ENCODE results near the gene MICAL2. TPM values are rescaled to one million over a fixed set of nuclear protein-coding genes. Genes with fewer than 3 reads are reported as not detected.
A peak's percentile ranks its signal among the peaks of the same experiment; 100 is the strongest.

The MICAL2 gene
- polyA plus RNA-seq, 2 of the 4 experiments (the other 2 are of a cell fraction): 39.8 to 42.1 TPM

- DNase-seq (ENCODE audit: low read depth in 1 of 2, low spot score in 1 of 2) (no peak), FAIRE-seq (no peak), ATAC-seq (no peak)
- ChIA-PET CTCF (interaction anchor here (0.6 to 12.0 kb wide), 9 partner anchors 10 to 675 kb away, joined by 3 to 115 read pairs (median 7); no protein-coding TSS in a partner anchor), POLR2A (interaction anchor here (2.0 kb wide), 1 partner anchor 190 kb away, joined by 4 read pairs; no protein-coding TSS in a partner anchor)
- TF ChIP-seq NR3C1 (IDR thresholded peaks at IDR 0.05) (no peak), HMGXB4 (CRISPR knock-in tag; IDR thresholded peaks at IDR 0.05; ENCODE audit: borderline replicate concordance) (no peak), MAX (IDR thresholded peaks at IDR 0.05) (no peak)
- Histone ChIP-seq H3K4me1 (peaks cover 59% of the 10 kb centered on the region), H3K4me3 (no peak overlapping the region), H3K4me2 (no peak overlapping the region; the same call in 2 of the 3 replicates), H3K27ac (peak overlapping the region; percentile 81 to 87), H3K9me3 (no peaks in the 10 kb centered on the region)
- 14% methylated on average over 1 of the region's 1 CpG for WGBS (ENCODE audit: missing lambda C conversion rate)
Observed at GRCh38 chr11:12234221-12234620, 123.8 kb downstream of the MICAL2 start.

- no peaks in the 10 kb centered on the region for H3K9me3 ChIP-seq
- peaks cover 59% of the 10 kb centered on the region for H3K4me1 ChIP-seq
- no peak for ATAC-seq
- no peak for DNase-seq (ENCODE audit: low read depth in 1 of 2, low spot score in 1 of 2)
- no peak overlapping the region for H3K4me2 ChIP-seq
- 0 out of 4 replicates have a peak, but pooled peaks of 1 of the 2 experiments have one; percentile 6 for TF ChIP-seq CEBPB (IDR thresholded peaks at IDR 0.05)
- no peak for TF ChIP-seq POLR2AphosphoS2 (conservative IDR thresholded peaks at IDR 0.05; ENCODE audit: low read length)
- no peak for TF ChIP-seq GATA3 (IDR thresholded peaks at IDR 0.05; ENCODE audit: borderline replicate concordance)
- no peak for FAIRE-seq
- CTCF ChIA-PET: interaction anchor here (1.4 to 12.0 kb wide), 13 partner anchors 10 to 188 kb away, joined by 3 to 115 read pairs (median 19); no protein-coding TSS in a partner anchor
- H3K4me3 ChIP-seq: no peak overlapping the region
- POLR2A ChIA-PET: no interaction called here
- peak overlapping the region; percentile 81 to 87; a peak in 5 of 6 replicates for H3K27ac ChIP-seq
- 83% methylated on average over 6 of the region's 6 CpGs for WGBS (ENCODE audit: missing lambda C conversion rate)
Observed at GRCh38 chr11:12235080-12235479, 124.7 kb downstream of the MICAL2 start.

- POLR2A ChIA-PET: no interaction called here
- CTCF ChIA-PET: interaction anchor here (0.6 to 12.0 kb wide), 38 partner anchors 9 to 1331 kb away, joined by 3 to 115 read pairs (median 9); no protein-coding TSS in a partner anchor
- Histone ChIP-seq H3K9me3 (no peaks in the 10 kb centered on the region), H3K4me1 (peaks cover 58% of the 10 kb centered on the region), H3K4me3 (no peak overlapping the region), H3K27ac (peak overlapping the region; percentile 81 to 87; a peak in 5 of 6 replicates), H3K4me2 (no peak overlapping the region)
- ATAC-seq: peak in 1 of 2 experiments; percentile 41; a peak in 3 of 6 replicates
- DNase-seq (ENCODE audit: low read depth in 1 of 2, low spot score in 1 of 2): peak in 1 of 2 experiments; percentile 38
- 94% methylated on average over 3 of the region's 3 CpGs for WGBS (ENCODE audit: missing lambda C conversion rate)
- no peak for FAIRE-seq
- TF ChIP-seq NR3C1 (IDR thresholded peaks at IDR 0.05) (no peak), RAD21 (conservative IDR thresholded peaks at IDR 0.05 in 1 of 2, IDR thresholded peaks at IDR 0.05 in 1 of 2) (peak in 1 of 2 experiments; percentile 46; a peak in 3 of 5 replicates)
Observed at GRCh38 chr11:12235553-12235946, 125.2 kb downstream of the MICAL2 start.

- ChIA-PET CTCF (interaction anchor here (0.6 to 12.0 kb wide), 57 partner anchors 9 to 1332 kb away, joined by 3 to 115 read pairs (median 5); no protein-coding TSS in a partner anchor), POLR2A (no interaction called here)
- peak overlapping the region; percentile 81 to 87 for H3K27ac ChIP-seq
- peaks cover 58% of the 10 kb centered on the region for H3K4me1 ChIP-seq
- no peak overlapping the region for H3K4me2 ChIP-seq
- H3K9me3 ChIP-seq: no peaks in the 10 kb centered on the region
- WGBS (ENCODE audit: missing lambda C conversion rate): 69% methylated on average over 13 of the region's 13 CpGs
- peak; percentile 58 to 62 for DNase-seq (ENCODE audit: low read depth in 1 of 2, low spot score in 1 of 2)
- TF ChIP-seq RAD21 (conservative IDR thresholded peaks at IDR 0.05 in 1 of 2, IDR thresholded peaks at IDR 0.05 in 1 of 2) (peak; percentile 73 to 76), CTCF (IDR thresholded peaks at IDR 0.05) (peak; percentile 83), MAZ (IDR thresholded peaks at IDR 0.05; ENCODE audit: borderline replicate concordance, low read depth, low read length) (no peak), GATA3 (IDR thresholded peaks at IDR 0.05; ENCODE audit: borderline replicate concordance) (no peak), CHD4 (IDR thresholded peaks at IDR 0.05; ENCODE audit: borderline replicate concordance) (no peak), ESRRA (IDR thresholded peaks at IDR 0.05; ENCODE audit: borderline replicate concordance, low read length) (no peak), HEYL (CRISPR knock-in tag; IDR thresholded peaks at IDR 0.05) (no peak), SMC3 (IDR thresholded peaks at IDR 0.05) (peak; percentile 92), E2F6 (IDR thresholded peaks at IDR 0.05; ENCODE audit: borderline replicate concordance, low read depth) (no peak), MYC (IDR thresholded peaks at IDR 0.05; ENCODE audit: borderline replicate concordance, low read length) (no peak), ATOH8 (CRISPR knock-in tag; IDR thresholded peaks at IDR 0.05; ENCODE audit: low read depth) (no peak), NPAS2 (CRISPR knock-in tag; IDR thresholded peaks at IDR 0.05; ENCODE audit: borderline replicate concordance) (no peak), POLR2AphosphoS2 (conservative IDR thresholded peaks at IDR 0.05; ENCODE audit: low read length) (no peak), FOSB (CRISPR knock-in tag; IDR thresholded peaks at IDR 0.05) (no peak)
- FAIRE-seq: no peak
- peak; percentile 51 to 70; a peak in 4 of 6 replicates for ATAC-seq
- no peak overlapping the region for H3K4me3 ChIP-seq
Observed at GRCh38 chr11:12235947-12236743, 125.8 kb downstream of the MICAL2 start.

Data from A549 (cell line).